ENCODE measurements around the gene BRIP1. TPM values are rescaled to one million over a fixed set of nuclear protein-coding genes. Genes with fewer than 3 reads are reported as not detected.

Gene BRIP1
- total RNA-seq, 1 experiment from 2014 or later = 20.2 TPM

- H3K23ac ChIP-seq (ENCODE audit: insufficient read length, low read depth, low read length) = no peak overlapping the region
- no CpG with 5 or more reads among the region's 10 CpGs for WGBS (ENCODE audit: extremely low coverage, insufficient read length, low lambda C conversion rate)
Observed at GRCh38 chr17:61680921-61681320, 182.4 kb downstream of the BRIP1 start.

More at GRCh38 chr17:61680921-61681320, 182.4 kb downstream of the BRIP1 start:
- no peak overlapping the region for H3K18ac ChIP-seq (ENCODE audit: insufficient read length, low read depth, low read length)
- H2AFZ ChIP-seq (ENCODE audit: low read length) = no peak overlapping the region
- H2BK20ac ChIP-seq (ENCODE audit: low read depth, low read length, poor library complexity, severe bottlenecking) = no peak overlapping the region
- H3K79me1 ChIP-seq (ENCODE audit: insufficient read depth, low read depth, low read length, poor library complexity, severe bottlenecking) = no peaks in the 10 kb centered on the region
- no peaks in the 10 kb centered on the region for H4K20me1 ChIP-seq (ENCODE audit: control insufficient read depth, insufficient read depth, insufficient read length)
- H3K56ac ChIP-seq (ENCODE audit: insufficient read length, low read depth, low read length) = no peak overlapping the region
- H3K4me1 ChIP-seq (ENCODE audit: insufficient read depth, low read length) = no peaks in the 10 kb centered on the region
- no peaks in the 10 kb centered on the region for H3K27me3 ChIP-seq (ENCODE audit: insufficient read depth, low read length)
- no peaks in the 10 kb centered on the region for H3K9me3 ChIP-seq (ENCODE audit: control insufficient read depth, low read depth, low read length)
- no peak overlapping the region for H4K91ac ChIP-seq (ENCODE audit: insufficient read length, low read depth, low read length)
- H2AK5ac ChIP-seq (ENCODE audit: insufficient read length, low read length) = no peak overlapping the region
- no peak overlapping the region for H3K9ac ChIP-seq (ENCODE audit: extremely low read depth, insufficient read length, low read length)
- Mint-ChIP-seq H3K4me3 (no peak overlapping the region), H3K4me1 (no peaks in the 10 kb centered on the region), H3K36me3 (ENCODE audit: insufficient read depth in 1 of 3, low read depth in 3 of 3) (peaks cover 0 to 14% (median 10%) of the 10 kb centered on the region in 3 experiments; a peak in 5 of 7 replicates), H3K27me3 (ENCODE audit: low read depth) (no peaks in the 10 kb centered on the region), H3K9me3 (no peaks in the 10 kb centered on the region), H3K27ac (no peak overlapping the region)
- no peak overlapping the region for H2BK120ac ChIP-seq (ENCODE audit: low read depth, low read length, poor library complexity, severe bottlenecking)
- no peak overlapping the region for H3K4ac ChIP-seq (ENCODE audit: low read depth, low read length)
- H3K27ac ChIP-seq (ENCODE audit: insufficient read length, low read depth, low read length) = no peak overlapping the region
- H3K14ac ChIP-seq (ENCODE audit: insufficient read depth, low read length) = no peak overlapping the region
- TF ChIP-seq CTCF (conservative IDR thresholded peaks at IDR 0.05) = no peak
- no peak overlapping the region for H3K4me2 ChIP-seq (ENCODE audit: insufficient read depth, insufficient read length, low read length)
- H2BK12ac ChIP-seq (ENCODE audit: insufficient read length, low read depth, low read length) = no peak overlapping the region
- DNase-seq = no peak
- no peak overlapping the region for H2BK15ac ChIP-seq (ENCODE audit: low read depth, low read length)
- H4K8ac ChIP-seq (replicated peaks; ENCODE audit: insufficient read length, low read depth, low read length) = no peak overlapping the region
- no peaks in the 10 kb centered on the region for H3K23me2 ChIP-seq (ENCODE audit: insufficient read length, low read depth, low read length, poor library complexity, severe bottlenecking)
- no peak overlapping the region for H4K5ac ChIP-seq (ENCODE audit: insufficient read length, low read depth, low read length)
- H3T11ph ChIP-seq (ENCODE audit: low read length) = no peak overlapping the region
- no peak overlapping the region for H2BK5ac ChIP-seq (ENCODE audit: insufficient read length, low read length)
- H3K79me2 ChIP-seq (ENCODE audit: insufficient read depth, low read length) = no peaks in the 10 kb centered on the region
